ENCODE measurements around the gene MSH3.
A peak's percentile ranks its signal among the peaks of the same experiment; 100 is the strongest.
"Not testable (repeated sequence)": the region's sequence is repeated elsewhere in the genome, so short reads cannot be mapped to it uniquely, and the experiment has no call there.

Gene MSH3

GRCh38 chr5:80864109-80864508 is 209.7 kb downstream of the MSH3 start:
- no peak for DNase-seq

- peak; percentile 20 for DNase-seq
Observed at GRCh38 chr5:80864706-80865435, 210.4 kb downstream of the MSH3 start.

- DNase-seq, result no peak
Observed at GRCh38 chr5:80865551-80865950, 211.1 kb downstream of the MSH3 start.

- no peak for DNase-seq
Observed at GRCh38 chr5:80866371-80866770, 211.9 kb downstream of the MSH3 start.

GRCh38 chr5:80867233-80867632 is 212.8 kb downstream of the MSH3 start:
- DNase-seq, result no peak

- DNase-seq, result no peak
Observed at GRCh38 chr5:80870442-80870841, 216.0 kb downstream of the MSH3 start.

GRCh38 chr5:80871541-80871961 is 217.1 kb downstream of the MSH3 start:
- peak; percentile 41 for DNase-seq

GRCh38 chr5:80874162-80874561 is 219.7 kb downstream of the MSH3 start:
- DNase-seq, result no peak

- no peak for DNase-seq
Observed at GRCh38 chr5:80877592-80877991, 223.1 kb downstream of the MSH3 start.

- DNase-seq, result no peak
Observed at GRCh38 chr5:80881726-80882125, 227.3 kb downstream of the MSH3 start.

GRCh38 chr5:80883390-80883789 is 228.9 kb downstream of the MSH3 start:
- DNase-seq, result not testable (repeated sequence)

- DNase-seq, result no peak
Observed at GRCh38 chr5:80884086-80884813, 229.8 kb downstream of the MSH3 start.

GRCh38 chr5:80884929-80885328 is 230.5 kb downstream of the MSH3 start:
- DNase-seq, result peak; percentile 14

GRCh38 chr5:80885396-80886000 is 231.0 kb downstream of the MSH3 start:
- DNase-seq, result no peak

- no peak for DNase-seq
Observed at GRCh38 chr5:80894083-80894482, 239.6 kb downstream of the MSH3 start.

GRCh38 chr5:80895523-80895922 is 241.1 kb downstream of the MSH3 start:
- DNase-seq, result no peak

- not testable (repeated sequence) for DNase-seq
Observed at GRCh38 chr5:80902624-80903023, 248.2 kb downstream of the MSH3 start.

- DNase-seq, result no peak
Observed at GRCh38 chr5:80904533-80905187, 250.2 kb downstream of the MSH3 start.

GRCh38 chr5:80905405-80905804 is 251.0 kb downstream of the MSH3 start:
- DNase-seq, result no peak

GRCh38 chr5:80912479-80912878 is 258.0 kb downstream of the MSH3 start:
- no peak for DNase-seq

GRCh38 chr5:80915716-80916115 is 261.3 kb downstream of the MSH3 start:
- DNase-seq, result no peak

- no peak for DNase-seq
Observed at GRCh38 chr5:80916676-80917075, 262.2 kb downstream of the MSH3 start.

GRCh38 chr5:80917631-80918030 is 263.2 kb downstream of the MSH3 start:
- DNase-seq, result no peak

Data from stimulated activated CD4-positive, alpha-beta T cell treated with anti-CD3 and anti-CD28 coated beads, Interleukin-4, amount 100 ng/mL, for 24 hours (primary cell).